HG02973 (cell line): ENCODE results near the gene KIF5B.

Experiments used
- ATAC-seq: cut with Tn5 transposase; IDR thresholded peaks from one replicate; pipeline ENCODE4 v1.9.1; 2021; ENCODE audit warnings: moderate library complexity; ENCODE audit not compliant: unreplicated experiment

KIF5B gene

DNA sequence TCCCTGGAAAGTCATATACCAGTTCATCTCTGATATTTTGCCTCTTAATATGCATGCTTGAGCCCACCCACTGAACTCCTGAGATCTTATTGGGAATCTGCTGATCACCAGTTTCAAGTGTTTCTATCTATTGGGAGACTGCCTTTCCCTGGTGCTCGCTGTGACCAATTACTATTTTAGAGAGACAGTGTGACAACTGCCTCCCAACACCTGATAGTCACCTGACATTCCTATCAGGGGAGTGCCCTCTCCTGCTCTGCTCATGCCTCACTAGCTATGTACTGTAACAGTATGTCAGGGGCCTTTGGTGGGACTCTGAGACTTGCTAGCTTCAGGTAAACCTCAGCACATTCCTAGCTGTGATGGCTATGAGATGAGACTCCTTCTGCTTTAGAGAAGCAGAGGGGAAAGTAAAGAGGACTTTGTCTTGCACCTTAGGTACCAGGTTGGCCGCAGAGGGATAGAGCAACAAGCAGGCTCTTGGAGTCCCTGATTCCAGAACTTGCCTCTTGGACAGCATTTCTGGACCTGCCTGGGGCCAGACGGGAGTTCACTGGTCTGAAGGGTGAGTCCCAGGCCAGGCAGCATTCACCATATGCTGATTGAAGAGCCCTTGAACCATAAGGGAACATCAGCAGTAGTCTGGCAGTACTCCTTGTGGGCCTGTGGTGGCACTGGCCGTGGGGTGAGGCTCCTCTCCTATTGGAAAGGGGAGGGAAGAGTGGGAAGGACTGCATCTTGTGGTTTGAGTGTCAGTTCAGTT, 93.2 kb downstream of the KIF5B start:
- no peak for ATAC-seq

DNA sequence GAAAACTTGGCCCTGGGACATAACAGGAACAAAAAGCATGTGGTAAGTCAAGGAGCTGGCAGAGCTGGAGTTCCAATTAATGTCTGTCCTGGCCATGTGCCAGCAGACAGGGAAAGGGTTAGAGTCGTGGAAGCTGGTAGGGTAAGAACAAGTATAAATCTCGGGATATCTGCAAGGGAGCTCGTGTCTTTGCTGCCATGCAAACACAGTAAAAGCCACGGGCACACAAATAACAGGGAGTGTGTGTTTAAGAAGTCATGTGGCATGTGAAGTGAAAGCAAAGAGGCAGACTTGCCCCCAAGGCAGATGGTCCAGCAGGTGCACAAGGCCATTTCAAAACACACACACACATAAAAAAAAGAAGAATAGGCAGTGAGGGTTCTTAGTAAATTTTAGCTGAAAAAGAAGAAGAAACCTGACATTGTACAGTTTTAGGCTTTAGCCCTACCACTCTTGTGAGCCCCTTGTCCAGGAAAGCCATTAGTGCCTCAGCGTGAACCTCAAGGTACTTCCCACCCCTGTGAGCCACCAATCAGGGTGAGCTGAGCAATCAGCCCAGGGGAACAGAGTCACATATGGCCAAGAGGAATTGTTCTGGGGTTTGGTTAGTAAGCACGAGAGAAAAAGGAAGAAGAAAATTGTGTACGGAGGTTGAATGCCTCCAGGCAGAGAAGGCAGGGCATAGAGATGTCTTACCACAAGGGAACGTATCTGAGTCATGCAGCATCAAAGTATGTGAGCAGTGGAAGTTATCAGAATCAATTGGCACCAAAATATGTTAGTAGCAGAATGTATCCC, 94.7 kb downstream of the KIF5B start:
- ATAC-seq: no peak

DNA sequence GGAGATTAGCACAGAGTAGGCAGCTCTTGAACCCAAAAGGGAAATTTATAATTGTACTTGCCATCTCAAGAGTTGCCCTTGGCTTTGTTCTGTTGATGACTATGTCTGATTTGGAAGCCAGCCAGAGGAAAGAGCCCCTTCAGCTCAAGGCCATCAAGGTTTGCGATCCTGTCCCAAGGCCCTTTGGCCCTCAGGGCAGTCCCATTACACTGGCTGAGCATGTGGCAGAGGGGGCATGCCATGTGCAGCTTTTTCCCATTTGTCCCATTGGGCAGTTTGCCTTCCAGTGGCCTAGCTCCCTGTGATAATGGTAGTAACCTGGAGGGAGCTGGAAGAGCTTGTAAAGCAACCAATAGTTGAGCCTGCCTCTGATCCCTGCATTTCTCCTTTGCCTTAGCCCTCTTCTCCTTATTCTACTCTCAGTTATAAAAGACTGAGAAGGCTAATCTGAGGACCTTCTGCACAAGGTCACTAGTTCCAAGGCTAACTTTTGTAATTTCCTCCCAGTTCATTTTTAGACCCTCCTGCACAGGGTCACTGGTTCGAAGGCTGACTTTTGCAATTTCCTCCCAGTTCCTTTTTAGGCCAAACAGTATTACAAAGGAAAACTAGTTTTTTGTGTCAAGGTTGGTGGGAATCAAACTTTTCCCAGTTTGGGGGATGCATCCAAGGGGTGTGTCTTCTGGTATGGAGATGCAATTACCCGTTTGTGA, 96.6 kb downstream of the KIF5B start:
- ATAC-seq: no peak
